ENCODE data around the gene CD99. TPM values are rescaled to one million over a fixed set of nuclear protein-coding genes. Genes with fewer than 3 reads are reported as not detected.
"Not testable (repeated sequence)": the region's sequence is repeated elsewhere in the genome, so short reads cannot be mapped to it uniquely, and the experiment has no call there.

The CD99 gene
- total RNA-seq, 1 donor, result 300 TPM

DNA sequence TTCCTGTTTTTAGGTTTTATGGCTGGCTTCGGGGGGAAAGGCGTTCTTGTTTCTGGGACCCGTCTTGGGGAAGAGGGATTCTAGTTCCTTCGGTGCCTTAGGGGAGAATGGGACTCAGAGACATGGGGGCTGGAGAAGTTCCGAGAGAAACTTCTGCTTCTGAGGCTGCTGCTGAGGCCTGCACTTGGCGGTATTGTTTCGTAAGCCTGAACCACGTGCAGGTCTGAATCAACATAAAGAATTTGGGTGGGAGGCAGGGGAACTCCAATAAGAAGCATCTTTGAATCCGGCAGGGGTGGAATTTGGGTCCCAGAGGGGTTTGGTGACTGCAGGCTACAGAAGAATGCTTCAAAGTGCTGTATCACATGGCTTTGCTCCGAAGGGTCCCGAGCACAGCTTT lies 75.8 kb downstream of the CD99 start:
- no peak for DNase-seq (ENCODE audit: low read depth in 2 of 3, low spot score in 2 of 3)

DNA sequence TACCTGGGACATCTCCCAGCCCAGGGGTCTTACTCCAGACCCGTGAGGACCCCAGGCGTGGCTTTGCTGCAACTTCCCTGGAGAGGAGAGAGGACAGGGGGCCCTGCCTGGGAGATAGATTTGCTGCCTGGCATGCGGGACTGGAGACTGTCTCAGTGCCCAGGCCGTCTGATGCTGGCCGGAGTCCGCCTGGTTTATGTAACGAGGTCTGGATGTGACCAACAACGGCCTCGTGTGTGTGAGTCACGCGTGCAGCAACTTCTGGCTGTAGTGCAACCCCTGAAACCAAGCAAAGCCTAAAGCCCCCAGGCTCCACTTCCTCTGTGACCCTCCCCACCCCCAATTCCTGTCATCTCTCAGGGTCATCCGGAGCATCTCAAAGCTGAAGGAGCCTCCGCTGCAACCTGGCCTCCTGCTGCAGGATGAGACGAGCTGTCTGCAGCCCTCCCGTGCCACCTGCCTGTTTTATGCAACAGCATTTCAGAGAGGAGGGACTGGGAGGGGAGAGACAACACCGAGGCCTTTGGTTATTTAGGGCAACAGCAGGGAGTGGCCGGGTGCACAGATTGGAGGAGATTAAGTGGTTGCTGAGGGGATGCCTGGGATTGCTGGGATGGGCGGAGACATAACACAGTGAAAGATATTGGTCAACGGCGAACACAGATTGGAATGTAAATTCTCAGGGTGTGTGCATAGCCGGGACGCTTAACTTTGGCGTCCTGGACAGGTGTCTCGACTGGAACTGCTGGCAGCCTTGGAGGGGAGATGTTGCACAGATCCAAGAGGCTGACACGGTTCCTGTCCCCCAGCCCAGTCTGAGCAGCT lies 76.7 kb downstream of the CD99 start:
- no peak for DNase-seq (ENCODE audit: low read depth in 2 of 3, low spot score in 2 of 3)

DNA sequence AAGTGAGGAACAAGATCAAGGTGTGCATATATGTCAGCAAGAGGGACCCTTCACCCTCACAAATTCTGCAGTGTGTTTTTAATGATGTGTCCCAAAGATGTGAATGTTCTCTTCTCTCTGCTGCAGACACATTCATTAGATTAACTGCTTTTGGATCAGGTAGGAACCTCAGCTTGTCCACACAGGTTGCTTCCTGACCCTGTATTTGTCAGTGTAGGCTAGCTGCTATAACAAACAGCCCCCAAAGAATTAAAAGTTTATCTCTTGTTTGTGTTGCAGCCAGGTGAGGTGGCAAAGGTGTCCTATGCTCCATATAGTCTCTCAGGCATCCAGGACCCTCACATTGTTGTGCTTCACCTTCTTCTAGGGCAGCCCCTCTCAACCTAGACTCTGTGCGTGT lies 78.5 kb downstream of the CD99 start:
- DNase-seq (ENCODE audit: low read depth in 2 of 3, low spot score in 2 of 3), result no peak

DNA sequence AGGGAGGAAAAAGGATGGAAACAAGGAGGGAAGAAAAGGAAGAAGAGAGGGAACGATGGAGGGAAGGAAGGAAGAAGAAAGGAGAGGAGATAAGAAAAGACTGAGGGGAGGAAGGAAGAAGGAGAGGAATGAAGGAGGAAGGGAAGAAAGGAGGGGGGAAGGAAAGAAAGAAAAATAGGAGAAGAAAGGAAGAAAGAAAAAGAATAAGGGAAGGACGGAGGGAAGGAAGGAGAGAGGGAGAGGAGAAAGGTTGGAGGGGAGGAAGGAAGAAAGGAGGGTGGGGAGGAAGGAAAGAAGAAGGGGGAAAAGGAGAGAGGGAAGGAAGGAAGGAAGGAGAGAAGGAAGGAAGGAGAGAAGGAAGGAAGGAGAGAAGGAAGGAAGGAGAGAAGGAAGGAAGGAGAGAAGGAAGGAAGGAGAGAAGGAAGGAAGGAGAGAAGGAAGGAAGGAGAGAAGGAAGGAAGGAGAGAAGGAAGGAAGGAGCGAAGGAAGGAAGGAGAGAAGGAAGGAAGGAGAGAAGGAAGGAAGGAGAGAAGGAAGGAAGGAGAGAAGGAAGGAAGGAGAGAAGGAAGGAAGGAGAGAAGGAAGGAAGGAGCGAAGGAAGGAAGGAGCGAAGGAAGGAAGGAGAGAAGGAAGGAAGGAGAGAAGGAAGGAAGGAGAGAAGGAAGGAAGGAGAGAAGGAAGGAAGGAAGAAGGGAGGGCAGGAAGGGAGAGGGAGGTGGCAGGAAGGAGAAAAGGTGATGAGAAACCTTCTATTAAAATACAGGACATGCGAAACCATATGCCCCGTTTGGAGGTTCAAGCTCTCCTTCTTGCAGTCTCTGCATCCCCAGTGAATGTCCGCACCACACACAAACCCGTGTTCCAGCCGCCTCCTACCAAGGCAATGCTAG lies 82.3 kb downstream of the CD99 start:
- DNase-seq (ENCODE audit: low read depth in 2 of 3, low spot score in 2 of 3), result not testable (repeated sequence)

DNA sequence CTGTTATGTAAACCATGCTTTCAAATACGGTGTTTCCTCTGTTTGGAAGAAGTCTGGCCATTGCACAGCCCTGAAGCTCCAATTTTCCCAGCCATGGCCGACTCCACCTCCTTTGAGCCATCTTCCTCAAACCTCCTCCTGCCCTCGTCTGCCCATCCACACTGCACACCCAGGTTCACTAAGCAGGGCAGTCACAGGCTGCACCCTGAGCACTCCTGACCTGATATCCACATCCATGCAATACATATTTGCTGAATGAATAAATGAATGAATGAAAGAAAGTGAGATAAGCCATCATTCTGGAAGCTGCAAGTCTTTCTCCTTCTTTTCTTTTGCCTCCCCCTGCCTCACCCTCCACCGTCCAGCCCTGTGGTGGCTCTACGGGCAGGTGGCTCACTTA lies 83.0 kb downstream of the CD99 start:
- DNase-seq (ENCODE audit: low read depth in 2 of 3, low spot score in 2 of 3), result no peak

DNA sequence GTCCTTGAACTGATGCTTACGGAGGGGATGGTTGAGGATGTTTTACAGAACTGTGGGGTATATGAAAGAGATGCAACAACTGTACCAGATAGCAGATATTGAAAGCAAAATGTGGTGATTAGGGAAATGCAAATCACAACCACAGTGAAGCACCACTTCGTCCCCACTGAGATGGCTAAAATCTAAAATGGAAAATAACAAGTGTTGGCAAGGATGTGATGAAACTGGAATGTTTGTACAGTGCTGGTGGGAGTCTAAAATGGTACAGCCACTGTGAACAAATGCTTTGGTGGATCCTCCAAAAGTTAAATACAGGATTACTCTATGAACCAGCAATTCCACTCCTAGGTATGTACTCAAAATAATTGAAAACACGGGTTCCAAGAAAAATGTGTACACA lies 83.7 kb downstream of the CD99 start:
- no peak for DNase-seq (ENCODE audit: low read depth in 2 of 3, low spot score in 2 of 3)

DNA sequence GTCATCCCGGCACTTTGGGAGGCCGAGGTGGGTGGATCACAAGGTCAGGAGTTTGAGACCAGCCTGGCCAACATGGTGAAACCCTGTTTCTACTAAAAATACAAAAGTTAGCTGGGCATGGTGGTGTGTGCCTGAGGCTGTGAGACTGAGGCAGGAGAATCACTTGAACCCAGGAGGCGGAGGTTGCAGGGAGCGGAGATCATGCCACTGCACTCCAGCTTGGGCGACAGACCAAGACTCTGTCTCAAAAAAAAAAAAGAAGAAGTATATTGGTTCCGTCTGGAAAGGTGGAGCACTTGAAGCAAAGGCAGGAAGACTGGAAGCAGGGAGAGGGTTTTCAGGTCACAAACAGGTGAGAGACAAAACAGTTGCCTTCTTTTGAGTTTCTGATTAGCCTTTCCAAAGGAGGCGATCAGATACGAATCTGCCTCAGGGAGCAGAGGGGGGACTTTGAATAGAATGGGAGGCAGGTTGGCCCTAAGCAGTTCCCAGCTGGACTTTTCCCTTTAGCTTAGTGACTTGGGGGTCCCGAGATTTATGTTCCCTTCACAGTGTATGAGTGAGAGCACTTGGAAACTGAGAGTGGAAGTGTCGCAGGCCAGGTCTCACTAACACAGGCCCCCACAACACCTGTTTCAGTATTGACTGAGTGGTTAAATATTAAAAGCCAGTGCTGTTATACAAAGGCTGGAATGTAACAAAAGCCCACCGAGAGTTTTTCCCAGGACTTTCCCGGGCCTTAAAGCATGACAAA lies 89.6 kb downstream of the CD99 start:
- DNase-seq (ENCODE audit: low read depth in 2 of 3, low spot score in 2 of 3), result not testable (repeated sequence)

DNA sequence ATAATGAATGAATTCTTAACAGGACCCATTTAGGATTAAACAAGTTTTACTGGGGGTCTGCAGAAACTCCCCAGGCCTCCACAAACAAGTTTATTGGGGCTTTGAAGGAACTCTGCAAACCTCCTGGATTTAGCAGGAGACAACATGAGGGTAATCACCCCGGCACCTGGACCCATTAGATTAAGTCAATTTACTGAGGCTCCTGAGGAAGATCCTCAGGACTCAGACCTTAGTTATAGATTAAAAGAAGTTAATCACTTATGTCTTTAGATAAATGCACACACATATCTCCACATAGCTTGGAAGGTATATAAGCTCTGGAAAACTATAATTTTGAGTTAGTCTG lies 90.1 kb downstream of the CD99 start:
- DNase-seq (ENCODE audit: low read depth in 2 of 3, low spot score in 2 of 3), result no peak

DNA sequence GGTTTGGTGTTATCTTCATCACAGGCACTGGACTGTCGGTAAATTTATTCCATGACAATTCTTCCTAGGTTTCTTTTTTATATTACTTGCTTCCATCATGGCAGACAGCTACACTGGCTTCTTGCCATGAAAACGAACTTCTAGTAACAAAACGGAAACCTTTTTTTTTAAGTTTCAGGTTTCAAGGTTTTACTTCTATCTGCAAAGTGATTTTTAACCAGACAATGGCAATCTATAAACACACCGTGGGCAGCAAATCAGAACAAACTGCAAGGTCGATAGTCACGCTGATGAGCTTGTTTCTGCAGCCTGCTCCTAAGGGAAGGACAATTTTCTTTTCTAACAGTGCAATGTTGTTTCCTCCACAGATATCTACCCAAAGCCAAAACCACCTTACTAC lies 90.6 kb downstream of the CD99 start:
- peak in 1 of 3 donors; percentile 29 for DNase-seq (ENCODE audit: low read depth in 2 of 3, low spot score in 2 of 3)

DNA sequence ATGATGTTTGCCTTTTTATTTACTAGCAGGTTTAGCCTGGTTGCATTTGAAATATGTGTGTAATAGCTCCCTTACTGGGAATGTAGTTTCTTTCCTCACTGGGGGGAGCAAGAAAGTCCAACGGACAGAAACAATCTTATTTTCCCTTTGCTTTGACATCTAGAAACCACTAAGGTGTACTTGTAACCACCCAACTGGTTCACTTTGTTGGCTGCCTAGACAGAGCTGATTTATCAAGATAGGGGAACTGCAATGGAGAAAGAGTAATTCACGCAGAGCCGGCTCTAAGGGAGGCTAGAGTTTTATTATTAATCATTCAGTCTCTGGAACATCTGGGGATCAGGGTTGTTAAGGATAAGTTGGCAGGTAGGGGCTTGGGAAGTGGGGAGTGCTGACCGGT lies 91.1 kb downstream of the CD99 start:
- no peak for DNase-seq (ENCODE audit: low read depth in 2 of 3, low spot score in 2 of 3)

DNA sequence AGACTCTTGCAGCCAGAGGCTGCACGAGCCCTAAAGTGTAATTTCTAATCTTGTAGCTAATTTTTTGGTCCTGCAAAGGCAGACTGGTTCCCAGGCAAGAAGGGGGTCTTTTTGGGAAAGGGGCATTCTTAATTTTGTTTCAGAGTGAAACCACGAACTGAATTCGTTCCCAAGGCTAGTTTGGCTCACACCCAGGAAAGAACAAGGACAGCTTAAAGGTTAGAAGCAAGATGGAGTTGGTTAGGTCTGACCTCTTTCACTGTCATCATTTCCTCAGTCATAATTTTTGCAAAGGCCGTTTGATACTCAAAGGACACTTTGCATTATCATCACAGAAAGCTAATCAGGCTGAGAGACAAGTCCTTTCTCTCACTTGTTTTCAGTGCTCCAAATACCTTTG lies 91.7 kb downstream of the CD99 start:
- no peak for DNase-seq (ENCODE audit: low read depth in 2 of 3, low spot score in 2 of 3)

DNA sequence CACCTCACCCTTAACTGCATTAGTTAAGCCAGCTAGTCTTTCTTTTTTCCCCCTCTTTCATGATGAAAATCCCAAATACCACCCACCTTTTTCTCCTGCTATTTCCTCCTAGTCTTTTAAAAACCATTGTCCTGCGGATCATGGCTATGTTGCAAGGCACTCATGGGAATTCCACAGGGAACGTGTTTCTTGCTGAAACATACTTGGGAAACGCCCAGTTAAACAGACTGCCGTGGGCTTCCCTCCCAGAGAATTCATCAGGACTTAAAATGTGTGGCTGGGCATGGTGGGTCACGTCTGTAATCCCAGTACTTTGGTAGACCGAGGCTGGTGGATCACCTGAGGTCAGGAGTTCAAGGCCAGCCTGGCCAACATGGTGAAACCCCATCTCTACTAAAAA lies 92.9 kb downstream of the CD99 start:
- no peak for DNase-seq (ENCODE audit: low read depth in 2 of 3, low spot score in 2 of 3)

DNA sequence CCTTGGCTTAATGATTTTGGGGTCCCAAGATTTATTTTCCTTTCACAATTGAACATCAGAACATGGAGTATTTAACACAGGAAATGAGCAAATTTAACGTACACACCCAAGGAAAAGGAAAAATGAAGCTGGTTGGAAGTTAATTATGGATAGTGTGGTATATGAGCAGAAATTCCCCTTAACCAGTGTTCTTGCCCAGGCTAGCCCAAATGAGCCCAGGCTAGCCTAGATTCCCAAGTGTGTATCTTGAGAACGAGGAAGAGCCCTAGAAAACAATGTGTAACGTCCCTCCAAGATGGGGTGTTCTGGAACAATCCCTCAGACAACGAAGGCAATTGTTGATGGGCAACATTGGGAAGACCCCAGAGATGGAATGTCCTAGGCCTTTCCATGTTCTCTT lies 94.4 kb downstream of the CD99 start:
- no peak for DNase-seq (ENCODE audit: low read depth in 2 of 3, low spot score in 2 of 3)

DNA sequence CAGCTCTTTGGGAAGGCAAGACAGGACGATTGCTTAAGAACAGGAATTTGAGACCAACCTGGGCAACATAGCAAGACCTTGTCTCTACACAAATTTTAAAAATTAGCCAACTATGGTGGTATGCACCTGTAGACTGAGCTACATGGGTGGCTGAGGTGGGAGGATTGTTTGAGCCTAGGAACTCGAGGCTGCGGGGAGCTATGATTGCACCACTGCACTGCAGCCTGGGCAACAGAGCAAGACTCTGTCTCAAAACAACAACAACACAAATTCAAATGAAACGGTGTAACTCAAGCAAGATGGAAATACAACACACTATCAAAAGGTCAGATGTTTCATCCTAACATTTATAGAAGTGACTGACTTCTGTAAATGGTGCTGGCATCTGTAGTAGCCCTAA lies 97.9 kb downstream of the CD99 start:
- no peak for DNase-seq (ENCODE audit: low read depth in 2 of 3, low spot score in 2 of 3)

DNA sequence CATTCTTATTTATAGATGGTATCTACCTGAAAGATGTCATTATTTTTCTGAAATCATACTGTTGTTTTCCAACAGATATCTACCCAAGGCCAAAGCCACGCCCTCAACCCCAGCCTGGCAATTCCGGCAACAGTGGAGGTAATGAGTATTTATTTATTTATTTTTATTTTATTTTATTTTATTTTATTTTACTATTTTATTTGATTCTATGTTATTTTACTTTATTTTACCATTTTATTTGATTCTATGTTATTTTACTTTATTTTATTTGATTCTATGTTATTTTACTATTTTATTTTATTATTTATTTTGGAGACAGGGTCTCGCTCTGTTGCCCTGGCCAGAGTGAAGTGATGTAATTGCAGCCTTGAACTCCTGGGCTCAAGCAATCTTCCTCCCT lies 98.5 kb downstream of the CD99 start:
- DNase-seq (ENCODE audit: low read depth in 2 of 3, low spot score in 2 of 3), result no peak

Other genes with a start within 250 kb of the CD99 start
- 24.0 TPM for gene DHRSX, start 190.3 kb upstream of the CD99 start, total RNA-seq
- 55.7 TPM for gene ZBED1, start 190.3 kb upstream of the CD99 start, total RNA-seq
- gene XG, start 60.7 kb downstream of the CD99 start, total RNA-seq, result under 0.01 TPM
- 1.6 TPM for gene GYG2, start 137.6 kb downstream of the CD99 start, total RNA-seq
- 69.7 TPM for gene ARSD, start 238.0 kb downstream of the CD99 start, total RNA-seq

Measured in hematopoietic multipotent progenitor cell (in vitro differentiated cells).